CD14-positive monocyte (primary cell): ENCODE data around the gene RAD23A. TPM values are rescaled to one million over a fixed set of nuclear protein-coding genes. Genes with fewer than 3 reads are reported as not detected.

ENCODE experiments used
- DNase-seq, 3 donors: peaks; one replicate each; pipeline ENCODE4 v3.0.0-alpha.2; 2011 to 2022
- H2AFZ ChIP-seq: 2 replicates; pipeline ENCODE4 v1.6.0; 2012; ENCODE audit warnings: mild to moderate bottlenecking, low read depth, low read length, inconsistent platforms; ENCODE audit not compliant: insufficient read depth, poor library complexity, severe bottlenecking
- H3K27ac ChIP-seq, 2 donors: 1 replicate in 1 of 2; 2 replicates in 1 of 2; pipeline ENCODE4 v1.5.1; 2012 to 2013; ENCODE audit warnings: low read length in 2 of 2, control low read depth in 1 of 2, inconsistent platforms in 1 of 2, low read depth in 1 of 2, mild to moderate bottlenecking in 1 of 2
- H3K27me3 ChIP-seq, 2 donors: one replicate each; pipeline versions ENCODE4 v1.6.0 to v1.6.1; 2011 to 2013; ENCODE audit warnings: low read length in 2 of 2; ENCODE audit not compliant: control insufficient read depth in 2 of 2, insufficient read depth in 2 of 2
- H3K36me3 ChIP-seq, 2 donors: replicated peaks in 1 of 2; 1 replicate in 1 of 2; 2 replicates in 1 of 2; pipeline versions ENCODE4 v1.5.1 to v1.6.1; 2012 to 2013; ENCODE audit warnings: low read length in 2 of 2, control low read depth in 1 of 2, inconsistent platforms in 1 of 2, mild to moderate bottlenecking in 1 of 2; ENCODE audit not compliant: insufficient read depth in 2 of 2, control insufficient read depth in 1 of 2
- H3K4me1 ChIP-seq, 2 donors: 1 replicate in 1 of 2; 2 replicates in 1 of 2; pipeline versions ENCODE4 v1.5.1 to v1.6.1; 2012 to 2013; ENCODE audit warnings: low read length in 2 of 2, control low read depth in 1 of 2, inconsistent platforms in 1 of 2, mild to moderate bottlenecking in 1 of 2, moderate library complexity in 1 of 2; ENCODE audit not compliant: insufficient read depth in 2 of 2, control insufficient read depth in 1 of 2
- H3K4me2 ChIP-seq: replicated peaks from 2 replicates; pipeline ENCODE3; 2012; ENCODE audit warnings: low read length, moderate library complexity, mild to moderate bottlenecking; ENCODE audit not compliant: poor library complexity, severe bottlenecking; ENCODE audit errors: extremely low read depth
- H3K4me3 ChIP-seq, 3 experiments: fragments of 200-600 bp in 1 of 3; sonication (generic) in 1 of 3; replicated peaks in 1 of 3; 1 replicate in 2 of 3; 2 replicates in 1 of 3; pipeline ENCODE4 v1.5.1; 2011 to 2013; ENCODE audit warnings: low read length in 3 of 3, mild to moderate bottlenecking in 3 of 3, control low read depth in 2 of 3, low read depth in 2 of 3, inconsistent platforms in 1 of 3, moderate library complexity in 1 of 3
- H3K79me2 ChIP-seq: 2 replicates; pipeline ENCODE4 v1.6.0; 2012; ENCODE audit warnings: mild to moderate bottlenecking, control low read depth, inconsistent platforms, low read length, moderate library complexity; ENCODE audit not compliant: insufficient read depth
- H3K9ac ChIP-seq: 2 replicates; pipeline ENCODE4 v1.6.0; 2017; ENCODE audit warnings: low read length, mild to moderate bottlenecking; ENCODE audit not compliant: insufficient read depth, poor library complexity, severe bottlenecking
- H3K9me3 ChIP-seq, 2 donors: replicated peaks in 1 of 2; 1 replicate in 1 of 2; 2 replicates in 1 of 2; pipeline versions ENCODE4 v1.5.1 to v1.6.1; 2012 to 2013; ENCODE audit warnings: low read length in 2 of 2, control low read depth in 1 of 2; ENCODE audit not compliant: control insufficient read depth in 1 of 2, insufficient read depth in 1 of 2
- H4K20me1 ChIP-seq: 2 replicates; pipeline ENCODE4 v1.6.0; 2012; ENCODE audit warnings: mild to moderate bottlenecking, low read length, control low read depth, moderate library complexity; ENCODE audit not compliant: insufficient read depth
- H3K27ac Mint-ChIP-seq, 7 donors: one replicate each; pipeline ENCODE4 v1.8.0; 2020; ENCODE audit warnings: mild to moderate bottlenecking in 7 of 7, mixed read lengths in 7 of 7, moderate library complexity in 6 of 7, inconsistent platforms in 2 of 7
- H3K27me3 Mint-ChIP-seq, 3 donors: one replicate each; pipeline ENCODE4 v1.8.0; 2021 to 2022; ENCODE audit warnings: low read depth in 3 of 3, mild to moderate bottlenecking in 3 of 3, mixed read lengths in 3 of 3, moderate library complexity in 3 of 3, inconsistent platforms in 1 of 3
- H3K36me3 Mint-ChIP-seq, 2 donors: one replicate each; pipeline ENCODE4 v1.8.0; 2020; ENCODE audit warnings: mixed read lengths in 2 of 2, inconsistent platforms in 1 of 2, mild to moderate bottlenecking in 1 of 2
- H3K4me1 Mint-ChIP-seq: one replicate; pipeline ENCODE4 v1.8.0; 2020; ENCODE audit warnings: mild to moderate bottlenecking, mixed read lengths
- H3K4me3 Mint-ChIP-seq, 2 donors: one replicate each; pipeline ENCODE4 v1.8.0; 2020; ENCODE audit warnings: mild to moderate bottlenecking in 2 of 2, mixed read lengths in 2 of 2, moderate library complexity in 1 of 2
- H3K9me3 Mint-ChIP-seq, 7 donors: one replicate each; pipeline ENCODE4 v1.8.0; 2020 to 2022; ENCODE audit warnings: mixed read lengths in 7 of 7, mild to moderate bottlenecking in 6 of 7, moderate library complexity in 6 of 7, inconsistent platforms in 2 of 7
- CTCF ChIP-seq: fragments of 200-600 bp; IDR thresholded peaks from one replicate; pipeline ENCODE4 v1.8.0; 2022; ENCODE audit warnings: antibody characterized with exemption, mild to moderate bottlenecking
- WGBS: methylation state at CpG from one replicate; pipeline ENCODE4 v1.1.5; 2013; ENCODE audit warnings: missing lambda C conversion rate; ENCODE audit not compliant: insufficient coverage; 5-methylcytosine and 5-hydroxymethylcytosine counted together
- intact Hi-C, 2 donors: fragments of 100-400 bp; cut with micrococcal nuclease; formaldehyde crosslinking; loops; one replicate each; pipeline versions ENCODE4 v1.15.0 to v1.15.1; 2023
- polyA plus RNA-seq, 3 donors: library from polyadenylated mRNA; depleted of rRNA in 1 of 3; unstranded in 2 of 3; stranded (reverse) in 1 of 3; fragments of 300-500 nt in 2 of 3; fragments of >200 nt in 1 of 3; fragmentation: Illumina TruSeq in 2 of 3; gene quantifications; 1 replicate in 2 of 3; 2 replicates in 1 of 3; pipeline ENCODE4 v1.2.3, GENCODE V29; 2012 to 2021

Gene RAD23A
- polyA plus RNA-seq, 3 donors = 45.5 to 88.0 (median 55.3) TPM

- DNase-seq = no peak
- Histone ChIP-seq H3K9me3 (no peaks in the 10 kb centered on the region), H3K9ac (no peak overlapping the region), H2AFZ (no peak overlapping the region), H3K27ac (no peak overlapping the region), H3K36me3 (no peaks in the 10 kb centered on the region), H3K79me2 (no peaks in the 10 kb centered on the region), H3K4me2 (no peak overlapping the region), H3K4me3 (no peak overlapping the region), H4K20me1 (peaks cover 10% of the 10 kb centered on the region), H3K27me3 (peaks cover 0 to 17% of the 10 kb centered on the region in 2 donors), H3K4me1 (peaks cover 5 to 7% of the 10 kb centered on the region in 2 donors)
- intact Hi-C loops = no loop called here
- 94% methylated on average over 19 of the region's 19 CpGs for WGBS
- Mint-ChIP-seq H3K4me1 (peaks cover 2% of the 10 kb centered on the region), H3K27me3 (peaks cover 15 to 19% (median 17%) of the 10 kb centered on the region in 3 donors), H3K9me3 (peaks cover 0 to 3% (median 0%) of the 10 kb centered on the region in 7 donors), H3K27ac (peak overlapping the region in 1 of 7 donors; percentile 42), H3K4me3 (peak overlapping the region in 1 of 2 donors; percentile 18), H3K36me3 (peaks cover 0 to 12% of the 10 kb centered on the region in 2 donors)
- TF ChIP-seq CTCF = no peak
Measured at GRCh38 chr19:13001166-13001501, 55.5 kb downstream of the RAD23A start.

- Histone ChIP-seq H3K4me2 (no peak overlapping the region), H3K4me3 (no peak overlapping the region), H3K27me3 (peaks cover 0 to 12% of the 10 kb centered on the region in 2 donors), H3K4me1 (peaks cover 1 to 2% of the 10 kb centered on the region in 2 donors), H3K27ac (no peak overlapping the region), H3K36me3 (no peaks in the 10 kb centered on the region), H3K79me2 (no peaks in the 10 kb centered on the region), H4K20me1 (peaks cover 9% of the 10 kb centered on the region), H3K9ac (no peak overlapping the region), H3K9me3 (no peaks in the 10 kb centered on the region), H2AFZ (no peak overlapping the region)
- H3K9me3 Mint-ChIP-seq = peaks cover 0 to 2% (median 0%) of the 10 kb centered on the region in 7 donors
- H3K4me1 Mint-ChIP-seq = peaks cover 2% of the 10 kb centered on the region
- peak overlapping the region in 1 of 7 donors; percentile 42 for H3K27ac Mint-ChIP-seq
- intact Hi-C loops = no loop called here
- 94% methylated on average over 41 of the region's 41 CpGs for WGBS
- H3K36me3 Mint-ChIP-seq = peaks cover 0 to 12% of the 10 kb centered on the region in 2 donors
- peaks cover 14 to 16% (median 15%) of the 10 kb centered on the region in 3 donors for H3K27me3 Mint-ChIP-seq
- DNase-seq = no peak
- no peak for TF ChIP-seq CTCF
- peak overlapping the region in 1 of 2 donors; percentile 18 for H3K4me3 Mint-ChIP-seq
Measured at GRCh38 chr19:13001502-13002165, 56.0 kb downstream of the RAD23A start.
